ENCODE data around the gene TPRG1L. TPM values are rescaled to one million over a fixed set of nuclear protein-coding genes. Genes with fewer than 3 reads are reported as not detected.

Gene TPRG1L
- total RNA-seq, 1 donor from 2014 or later, result 40.8 TPM

DNA sequence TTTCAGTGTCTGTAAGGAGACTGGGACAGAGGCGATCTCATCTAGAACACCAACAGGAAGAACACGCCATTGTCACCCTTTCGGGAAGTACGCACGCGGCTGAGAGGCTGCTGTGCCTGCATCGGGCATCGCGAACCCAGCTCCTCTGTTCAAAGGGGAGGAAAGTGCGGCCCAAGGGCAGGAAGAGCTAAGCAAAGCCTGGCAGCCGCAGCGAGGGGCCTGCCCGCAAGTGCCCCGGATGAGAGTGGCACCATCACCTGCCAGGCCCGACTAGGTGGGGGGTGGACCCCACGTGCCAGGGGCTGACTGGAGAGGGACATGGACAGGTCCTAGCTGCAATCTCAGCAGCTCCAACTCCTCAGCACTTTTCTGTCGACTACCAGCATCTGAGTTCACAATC, 7.5 kb downstream of the TPRG1L start:
- Histone ChIP-seq H3K36me3 (ENCODE audit: control insufficient read depth, insufficient read depth, low read length) (no peaks in the 10 kb centered on the region), H3K27me3 (ENCODE audit: control insufficient read depth, insufficient read depth, low read length) (no peaks in the 10 kb centered on the region), H3K4me3 (ENCODE audit: low read depth, low read length) (no peak overlapping the region)
- TF ChIP-seq CTCF (IDR thresholded peaks at IDR 0.05; ENCODE audit: insufficient read depth, low read length, poor library complexity, severe bottlenecking), result no peak
- no peak for DNase-seq (ENCODE audit: low read depth)

DNA sequence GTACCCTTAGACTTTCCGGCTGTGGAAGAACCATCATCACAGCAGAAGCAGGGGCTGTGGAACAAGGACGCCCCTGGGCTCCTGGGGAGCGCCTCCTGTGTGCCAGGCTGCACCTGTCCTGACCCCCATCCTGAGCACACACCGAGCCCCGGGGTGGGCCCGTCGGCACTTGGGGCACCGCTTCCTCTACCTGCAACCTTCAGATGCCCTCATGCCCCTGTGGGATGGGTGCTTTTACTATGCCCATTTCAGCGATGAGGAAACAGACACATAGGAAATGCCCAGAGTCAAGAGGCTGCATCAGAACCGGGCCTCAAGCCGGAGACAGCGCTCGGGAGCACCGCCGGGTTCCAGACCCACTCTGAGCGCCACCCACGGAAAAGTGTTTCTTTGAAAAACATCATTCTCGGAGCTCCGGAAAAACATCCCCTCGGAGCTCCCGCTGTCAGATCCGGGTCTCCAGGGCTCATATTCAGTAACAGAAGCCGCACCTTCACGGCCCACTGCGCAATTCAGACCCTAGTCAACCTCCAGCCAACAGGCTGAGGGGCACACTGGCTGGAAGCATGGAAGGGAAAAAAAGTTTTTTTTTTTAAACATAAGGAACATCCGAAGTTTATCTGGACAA, 8.0 kb downstream of the TPRG1L start:
- H3K27me3 ChIP-seq (ENCODE audit: control insufficient read depth, insufficient read depth, low read length), result no peaks in the 10 kb centered on the region
- no peaks in the 10 kb centered on the region for H3K36me3 ChIP-seq (ENCODE audit: control insufficient read depth, insufficient read depth, low read length)
- no peak for TF ChIP-seq CTCF (IDR thresholded peaks at IDR 0.05; ENCODE audit: insufficient read depth, low read length, poor library complexity, severe bottlenecking)
- no peak for DNase-seq (ENCODE audit: low read depth)
- no peak overlapping the region for H3K4me3 ChIP-seq (ENCODE audit: low read depth, low read length)

DNA sequence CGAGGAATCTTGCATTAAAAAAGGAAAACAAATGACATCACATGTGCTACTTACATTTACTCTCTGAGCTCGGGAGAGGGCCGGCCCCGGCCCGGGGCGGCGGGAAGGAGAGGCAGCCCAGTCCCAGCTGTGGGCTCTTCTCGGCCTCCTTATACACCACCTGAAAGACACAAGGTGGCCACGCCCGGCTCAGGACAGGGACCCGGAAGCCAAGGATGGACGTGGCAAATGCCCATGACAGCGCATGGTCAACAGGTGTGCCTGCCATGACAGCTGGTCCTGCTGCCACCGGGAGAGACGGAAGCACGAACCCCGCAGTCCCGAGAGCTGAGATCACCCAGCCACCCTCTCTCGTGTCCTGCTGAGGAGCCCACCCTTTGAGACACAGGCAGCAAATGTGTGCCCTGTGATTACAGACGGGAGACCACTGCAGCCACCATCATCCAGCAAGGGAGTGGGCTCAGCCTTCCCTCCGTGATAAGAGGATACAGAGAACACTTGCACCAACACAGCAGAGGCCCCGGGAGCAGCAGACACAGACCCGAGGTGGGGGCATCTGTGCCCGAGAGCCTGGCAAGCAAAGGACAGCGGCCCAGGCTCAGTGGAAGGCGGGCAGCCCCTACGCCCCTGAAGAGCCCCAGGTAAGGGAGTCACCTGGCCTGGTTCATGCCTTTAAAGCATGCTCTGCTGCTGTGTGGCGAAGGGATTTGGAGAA, 8.7 kb downstream of the TPRG1L start:
- no peak for TF ChIP-seq CTCF (IDR thresholded peaks at IDR 0.05; ENCODE audit: insufficient read depth, low read length, poor library complexity, severe bottlenecking)
- Histone ChIP-seq H3K4me3 (ENCODE audit: low read depth, low read length) (no peak overlapping the region), H3K36me3 (ENCODE audit: control insufficient read depth, insufficient read depth, low read length) (no peaks in the 10 kb centered on the region), H3K27me3 (ENCODE audit: control insufficient read depth, insufficient read depth, low read length) (no peaks in the 10 kb centered on the region)
- no peak for DNase-seq (ENCODE audit: low read depth)

- no peak for TF ChIP-seq CTCF (IDR thresholded peaks at IDR 0.05; ENCODE audit: insufficient read depth, low read length, poor library complexity, severe bottlenecking)
- Histone ChIP-seq H3K27me3 (ENCODE audit: control insufficient read depth, insufficient read depth, low read length) (no peaks in the 10 kb centered on the region), H3K4me3 (ENCODE audit: low read depth, low read length) (no peak overlapping the region), H3K36me3 (ENCODE audit: control insufficient read depth, insufficient read depth, low read length) (no peaks in the 10 kb centered on the region)
- DNase-seq (ENCODE audit: low read depth), result no peak
These were observed 9.4 kb downstream of the TPRG1L start for GRCh38 chr1:3634059-3634800.

- DNase-seq (ENCODE audit: low read depth), result no peak
- no peak for TF ChIP-seq CTCF (IDR thresholded peaks at IDR 0.05; ENCODE audit: insufficient read depth, low read length, poor library complexity, severe bottlenecking)
- Histone ChIP-seq H3K4me3 (ENCODE audit: low read depth, low read length) (no peak overlapping the region), H3K36me3 (ENCODE audit: control insufficient read depth, insufficient read depth, low read length) (no peaks in the 10 kb centered on the region), H3K27me3 (ENCODE audit: control insufficient read depth, insufficient read depth, low read length) (no peaks in the 10 kb centered on the region)
These were observed 11.3 kb downstream of the TPRG1L start for GRCh38 chr1:3636080-3636479.
